HL-60 (cell line): ENCODE measurements around the gene MAP7D1.

Experiments used
- DNase-seq, 2 experiments: peaks; one replicate each; pipeline ENCODE4 v3.0.0-alpha.2; 2010 to 2020; ENCODE audit warnings: low read depth in 1 of 2, low spot score in 1 of 2
- H3K27ac ChIP-seq: fragments of 250-450 bp; sonication (Bioruptor Pico); replicated peaks from 2 replicates; pipeline ENCODE4 v1.5.1; 2020; ENCODE audit warnings: mild to moderate bottlenecking, moderate library complexity
- H3K27me3 ChIP-seq: fragments of 250-450 bp; sonication (Bioruptor Pico); 2 replicates; pipeline ENCODE4 v1.5.1; 2021; ENCODE audit warnings: mild to moderate bottlenecking, moderate library complexity; ENCODE audit not compliant: insufficient read depth, poor library complexity, severe bottlenecking
- H3K4me3 ChIP-seq: replicated peaks from 2 replicates; pipeline ENCODE4 v1.5.1; 2011; ENCODE audit warnings: mild to moderate bottlenecking, control low read depth, low read length; ENCODE audit not compliant: insufficient read depth
- GABPA ChIP-seq: IDR thresholded peaks from 2 replicates; pipeline ENCODE4 v1.6.1; 2012; ENCODE audit warnings: low read depth
- POLR2AphosphoS5 ChIP-seq: IDR thresholded peaks from 2 replicates; pipeline ENCODE4 v1.6.1; 2012; ENCODE audit warnings: low read depth
- SPI1 ChIP-seq: IDR thresholded peaks from 2 replicates; pipeline ENCODE4 v1.6.1; 2012; ENCODE audit warnings: low read depth, mild to moderate bottlenecking, borderline replicate concordance
- TF ChIP-seq, protein P1 (sequence below): IDR thresholded peaks from one replicate; pipeline ENCODE4 v1.5.1; 2011; ENCODE audit warnings: low read length, control low read depth, inconsistent platforms; ENCODE audit not compliant: insufficient read depth
- TF ChIP-seq, protein P2 (sequence below): IDR thresholded peaks from 2 replicates; pipeline ENCODE4 v1.6.1; 2012; ENCODE audit warnings: low read depth; ENCODE audit not compliant: insufficient replicate concordance

Gene MAP7D1

DNA sequence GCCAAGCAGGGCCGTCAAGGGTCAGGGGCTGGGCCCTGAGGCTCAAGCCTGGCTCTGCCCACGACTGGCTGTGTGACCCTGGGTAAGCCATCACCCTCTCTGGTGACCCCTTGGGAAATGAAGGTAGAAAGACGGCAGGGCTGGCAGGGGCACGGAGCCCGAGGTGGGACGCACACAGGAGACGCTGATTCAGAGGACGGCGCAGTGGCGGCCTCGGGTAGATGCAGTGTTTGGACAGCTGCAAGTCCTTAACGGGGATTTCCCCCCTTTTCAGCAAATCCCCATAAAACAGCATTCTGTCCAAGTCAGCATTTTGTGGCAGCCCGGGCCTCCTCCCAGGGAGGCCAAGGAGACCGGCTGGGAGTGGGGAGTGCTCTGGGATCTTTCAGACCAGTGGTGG, 47.6 kb upstream of the MAP7D1 start:
- TF ChIP-seq SPI1 (no peak), GABPA (no peak), POLR2AphosphoS5 (no peak)
- TF ChIP-seq, protein P1, sequence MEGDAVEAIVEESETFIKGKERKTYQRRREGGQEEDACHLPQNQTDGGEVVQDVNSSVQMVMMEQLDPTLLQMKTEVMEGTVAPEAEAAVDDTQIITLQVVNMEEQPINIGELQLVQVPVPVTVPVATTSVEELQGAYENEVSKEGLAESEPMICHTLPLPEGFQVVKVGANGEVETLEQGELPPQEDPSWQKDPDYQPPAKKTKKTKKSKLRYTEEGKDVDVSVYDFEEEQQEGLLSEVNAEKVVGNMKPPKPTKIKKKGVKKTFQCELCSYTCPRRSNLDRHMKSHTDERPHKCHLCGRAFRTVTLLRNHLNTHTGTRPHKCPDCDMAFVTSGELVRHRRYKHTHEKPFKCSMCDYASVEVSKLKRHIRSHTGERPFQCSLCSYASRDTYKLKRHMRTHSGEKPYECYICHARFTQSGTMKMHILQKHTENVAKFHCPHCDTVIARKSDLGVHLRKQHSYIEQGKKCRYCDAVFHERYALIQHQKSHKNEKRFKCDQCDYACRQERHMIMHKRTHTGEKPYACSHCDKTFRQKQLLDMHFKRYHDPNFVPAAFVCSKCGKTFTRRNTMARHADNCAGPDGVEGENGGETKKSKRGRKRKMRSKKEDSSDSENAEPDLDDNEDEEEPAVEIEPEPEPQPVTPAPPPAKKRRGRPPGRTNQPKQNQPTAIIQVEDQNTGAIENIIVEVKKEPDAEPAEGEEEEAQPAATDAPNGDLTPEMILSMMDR = no peak
- TF ChIP-seq, protein P2, sequence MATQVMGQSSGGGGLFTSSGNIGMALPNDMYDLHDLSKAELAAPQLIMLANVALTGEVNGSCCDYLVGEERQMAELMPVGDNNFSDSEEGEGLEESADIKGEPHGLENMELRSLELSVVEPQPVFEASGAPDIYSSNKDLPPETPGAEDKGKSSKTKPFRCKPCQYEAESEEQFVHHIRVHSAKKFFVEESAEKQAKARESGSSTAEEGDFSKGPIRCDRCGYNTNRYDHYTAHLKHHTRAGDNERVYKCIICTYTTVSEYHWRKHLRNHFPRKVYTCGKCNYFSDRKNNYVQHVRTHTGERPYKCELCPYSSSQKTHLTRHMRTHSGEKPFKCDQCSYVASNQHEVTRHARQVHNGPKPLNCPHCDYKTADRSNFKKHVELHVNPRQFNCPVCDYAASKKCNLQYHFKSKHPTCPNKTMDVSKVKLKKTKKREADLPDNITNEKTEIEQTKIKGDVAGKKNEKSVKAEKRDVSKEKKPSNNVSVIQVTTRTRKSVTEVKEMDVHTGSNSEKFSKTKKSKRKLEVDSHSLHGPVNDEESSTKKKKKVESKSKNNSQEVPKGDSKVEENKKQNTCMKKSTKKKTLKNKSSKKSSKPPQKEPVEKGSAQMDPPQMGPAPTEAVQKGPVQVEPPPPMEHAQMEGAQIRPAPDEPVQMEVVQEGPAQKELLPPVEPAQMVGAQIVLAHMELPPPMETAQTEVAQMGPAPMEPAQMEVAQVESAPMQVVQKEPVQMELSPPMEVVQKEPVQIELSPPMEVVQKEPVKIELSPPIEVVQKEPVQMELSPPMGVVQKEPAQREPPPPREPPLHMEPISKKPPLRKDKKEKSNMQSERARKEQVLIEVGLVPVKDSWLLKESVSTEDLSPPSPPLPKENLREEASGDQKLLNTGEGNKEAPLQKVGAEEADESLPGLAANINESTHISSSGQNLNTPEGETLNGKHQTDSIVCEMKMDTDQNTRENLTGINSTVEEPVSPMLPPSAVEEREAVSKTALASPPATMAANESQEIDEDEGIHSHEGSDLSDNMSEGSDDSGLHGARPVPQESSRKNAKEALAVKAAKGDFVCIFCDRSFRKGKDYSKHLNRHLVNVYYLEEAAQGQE = no peak
- H3K4me3 ChIP-seq = no peak overlapping the region
- DNase-seq = no peak
- no peaks in the 10 kb centered on the region for H3K27me3 ChIP-seq
- no peak overlapping the region for H3K27ac ChIP-seq

DNA sequence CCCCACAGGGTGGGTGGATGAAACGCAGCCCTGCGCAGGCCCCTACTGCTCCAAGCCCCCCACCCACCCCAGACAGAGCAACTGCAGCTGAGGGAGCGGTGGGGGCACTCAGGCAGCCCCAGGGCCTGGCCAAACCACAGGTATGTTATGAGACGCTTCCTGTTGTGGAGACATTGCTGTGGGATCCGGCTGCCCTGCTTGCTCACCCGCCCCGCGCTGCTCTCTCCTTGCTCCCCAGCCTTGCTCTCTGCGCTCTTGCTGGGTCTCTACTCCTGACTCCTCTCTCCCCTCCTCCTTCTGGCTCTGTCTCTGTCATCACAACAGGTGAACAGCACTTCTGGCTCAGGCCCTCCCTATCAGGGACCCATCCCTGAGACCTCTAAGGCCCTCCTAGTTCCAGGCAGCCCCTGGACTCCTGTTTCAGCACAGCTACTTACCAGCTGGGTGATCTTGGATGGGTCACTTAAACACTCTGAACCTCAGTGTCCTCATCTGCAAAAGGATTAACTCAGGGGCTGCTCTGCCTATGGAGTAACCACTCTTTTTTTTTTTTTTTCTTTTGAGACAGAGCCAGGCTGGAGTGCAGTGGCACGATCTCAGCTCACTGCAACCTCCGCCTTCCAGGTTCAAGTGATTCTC, 46.8 kb upstream of the MAP7D1 start:
- TF ChIP-seq, protein P2 = no peak
- TF ChIP-seq, protein P1 = no peak
- TF ChIP-seq POLR2AphosphoS5 (no peak), SPI1 (no peak), GABPA (no peak)
- H3K27ac ChIP-seq = peak overlapping the region; percentile 27
- H3K27me3 ChIP-seq = no peaks in the 10 kb centered on the region
- peak in 1 of 2 experiments; percentile 31 for DNase-seq
- H3K4me3 ChIP-seq = no peak overlapping the region

DNA sequence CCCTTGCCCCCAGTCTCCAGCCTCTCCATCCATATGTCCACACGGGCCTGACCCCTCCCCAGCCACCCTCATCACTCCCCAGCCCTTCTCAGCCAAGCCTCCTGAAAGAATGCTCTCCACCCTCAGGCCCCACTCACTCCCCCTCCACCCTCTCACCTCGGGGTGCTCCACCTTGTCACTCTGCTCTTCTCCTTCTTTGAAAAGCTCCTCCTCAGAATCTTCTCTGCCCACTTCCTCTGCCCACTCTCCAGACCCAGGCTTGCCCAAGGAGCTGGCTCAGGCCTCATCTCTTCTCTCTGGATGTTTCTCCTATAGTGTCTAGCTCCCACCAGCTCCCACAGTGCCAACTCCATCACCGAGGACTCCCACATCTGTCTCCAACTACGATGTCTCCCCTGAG, 44.8 kb upstream of the MAP7D1 start:
- Histone ChIP-seq H3K27ac (no peak overlapping the region), H3K4me3 (no peak overlapping the region), H3K27me3 (no peaks in the 10 kb centered on the region)
- no peak for DNase-seq
- TF ChIP-seq, protein P2 = no peak
- TF ChIP-seq, protein P1 = no peak
